Activated naive CD8-positive, alpha-beta T cell treated with anti-CD3 and anti-CD28 coated beads, Interleukin-2, amount 10 ng/mL, durations not matched to agents 7 days and 5 days (primary cell): Measurements from ENCODE around the gene SMCR8. TPM values are rescaled to one million over a fixed set of nuclear protein-coding genes. Genes with fewer than 3 reads are reported as not detected.

Source experiments
- ATAC-seq: fragments of 150-1000 bp; cut with Tn5 transposase; one replicate; pipeline ENCODE4 v1.10.0; 2021; ENCODE audit warnings: low read depth, moderate library complexity
- POLR2A ChIA-PET: fragments of 350-600 bp; sonication (Branson Sonifier 250); formaldehyde crosslinking; loops from one replicate; lab custom pipeline; 2021; ENCODE audit warnings: antibody characterized with exemption; lab: Charles Lee
- DNase-seq: peaks from one replicate; pipeline ENCODE4 v3.0.0; 2021
- H3K27ac Mint-ChIP-seq: one replicate; pipeline ENCODE4 v1.8.0; 2022; ENCODE audit warnings: mild to moderate bottlenecking, mixed read lengths
- H3K27me3 Mint-ChIP-seq: one replicate; pipeline ENCODE4 v1.8.0; 2022; ENCODE audit warnings: mild to moderate bottlenecking, moderate library complexity, mixed read lengths
- H3K36me3 Mint-ChIP-seq: one replicate; pipeline ENCODE4 v1.8.0; 2021; ENCODE audit warnings: mild to moderate bottlenecking, mixed read lengths
- H3K4me1 Mint-ChIP-seq: one replicate; pipeline ENCODE4 v1.8.0; 2021; ENCODE audit warnings: mixed read lengths
- H3K4me3 Mint-ChIP-seq: one replicate; pipeline ENCODE4 v1.8.0; 2022; ENCODE audit warnings: mild to moderate bottlenecking, moderate library complexity, mixed read lengths
- H3K9me3 Mint-ChIP-seq: one replicate; pipeline ENCODE4 v1.8.0; 2021; ENCODE audit warnings: mixed read lengths
- microRNA-seq: library from miRNA; unstranded; fragments of <30 nt; microRNA quantifications from one replicate; pipeline ENCODE4 v1.2.0, GENCODE V29; 2022
- total RNA-seq, 2 experiments: library from RNA; stranded (reverse); gene quantifications; one replicate each; pipeline ENCODE4 v1.2.3, GENCODE V29; 2021

SMCR8 gene
- total RNA-seq, 2 experiments from 2014 or later = 34.5 to 35.2 TPM

DNA sequence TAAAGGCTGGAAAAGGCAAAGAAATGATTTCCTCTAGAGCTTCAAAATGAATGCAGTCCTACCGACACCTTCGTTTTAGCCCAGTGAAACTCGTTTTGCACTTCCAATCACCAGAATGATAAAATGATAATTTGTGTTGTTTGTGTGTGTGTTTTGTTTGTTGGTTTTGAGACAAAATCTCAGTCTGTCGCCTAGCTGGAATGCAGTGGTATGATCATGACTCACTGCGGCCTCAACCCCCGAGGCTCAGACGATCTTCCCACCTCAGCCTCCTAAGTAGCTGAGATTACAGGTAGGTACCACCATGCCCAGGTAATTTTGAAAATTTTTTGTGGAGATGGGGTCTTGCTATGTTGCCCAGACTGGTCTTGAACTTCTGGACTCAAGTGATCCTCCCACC, 59.1 kb downstream of the SMCR8 start:
- Mint-ChIP-seq H3K4me3 (no peak overlapping the region), H3K36me3 (no peaks in the 10 kb centered on the region), H3K9me3 (peaks cover 5% of the 10 kb centered on the region), H3K27ac (no peak overlapping the region), H3K4me1 (no peaks in the 10 kb centered on the region), H3K27me3 (peaks cover 7% of the 10 kb centered on the region)
- POLR2A ChIA-PET = interaction anchor here (0.6 kb wide), 1 partner anchor 526 kb away, joined by 5 read pairs; no protein-coding TSS in a partner anchor
- DNase-seq (no peak), ATAC-seq (no peak)

Small RNA genes lying within 50 kb of the gene (microRNA-seq; reads per million reads assigned to microRNA genes)
- gene MIR6778 = not detected

Other genes with a start within 250 kb of the SMCR8 start
- 10 to 100 TPM; 43.6 to 53.2 TPM for gene DRG2, start 227.3 kb upstream of the SMCR8 start, total RNA-seq
- gene MYO15A, start 206.5 kb upstream of the SMCR8 start, total RNA-seq = 1 to 10 TPM; 1.0 TPM
- 100 to 1,000 TPM; 133 to 134 TPM for gene ALKBH5, start 131.5 kb upstream of the SMCR8 start, total RNA-seq
- gene LLGL1, start 89.7 kb upstream of the SMCR8 start, total RNA-seq = 10 to 100 TPM; 21.3 to 21.6 TPM
- 100 to 1,000 TPM; 334 to 354 TPM for gene FLII, start 56.6 kb upstream of the SMCR8 start, total RNA-seq
- gene MIEF2, start 54.6 kb upstream of the SMCR8 start, total RNA-seq = 10 to 100 TPM; 14.0 to 14.7 TPM
- 10 to 100 TPM; 61.5 to 61.7 TPM for gene TOP3A, start 299 bp upstream of the SMCR8 start, total RNA-seq
- 10 to 100 TPM; 45.4 to 48.1 TPM for gene SHMT1, start 48.3 kb downstream of the SMCR8 start, total RNA-seq
- gene EVPLL, start 62.5 kb downstream of the SMCR8 start, total RNA-seq = not detected
- 1 to 10 TPM; 5.9 to 6.5 TPM for gene LGALS9C, start 161.5 kb downstream of the SMCR8 start, total RNA-seq